GM20431 (cell line): ENCODE data around the gene GPR143.
"Not testable (repeated sequence)": the region's sequence is repeated elsewhere in the genome, so short reads cannot be mapped to it uniquely, and the experiment has no call there.

Experiments
- in situ Hi-C: fragments of 300-500 bp; cut with MseI, MboI; formaldehyde crosslinking; loops from one replicate; pipeline ENCODE4 v1.15.0; 2020; ENCODE audit warnings: low sequenced_read_pairs; ENCODE audit not compliant: unreplicated experiment

Gene GPR143

GRCh38 chrX:9770319-9770718, 4.7 kb upstream of the GPR143 start:
- in situ Hi-C loops = no loop called here

GRCh38 chrX:9768321-9768839, 2.7 kb upstream of the GPR143 start:
- in situ Hi-C loops = not testable (repeated sequence)

- in situ Hi-C loops = no loop called here
Measured at GRCh38 chrX:9767375-9767774, 1.7 kb upstream of the GPR143 start.

GRCh38 chrX:9765072-9765736, 443 bp downstream of the GPR143 start:
- in situ Hi-C loops = no loop called here

- in situ Hi-C loops = no loop called here
Measured at GRCh38 chrX:9759337-9759736, 6.3 kb downstream of the GPR143 start.

GRCh38 chrX:9758021-9758638, 7.5 kb downstream of the GPR143 start:
- in situ Hi-C loops = no loop called here

GRCh38 chrX:9757366-9757765, 8.3 kb downstream of the GPR143 start:
- in situ Hi-C loops = no loop called here

- in situ Hi-C loops = no loop called here
Measured at GRCh38 chrX:9749146-9749692, 16.4 kb downstream of the GPR143 start.

GRCh38 chrX:9747644-9748043, 18.0 kb downstream of the GPR143 start:
- in situ Hi-C loops = no loop called here

- in situ Hi-C loops = no loop called here
Measured at GRCh38 chrX:9746148-9746888, 19.3 kb downstream of the GPR143 start.

GRCh38 chrX:9745417-9746115, 20.1 kb downstream of the GPR143 start:
- in situ Hi-C loops = no loop called here

- in situ Hi-C loops = no loop called here
Measured at GRCh38 chrX:9739130-9739529, 26.5 kb downstream of the GPR143 start.

GRCh38 chrX:9738151-9738550, 27.5 kb downstream of the GPR143 start:
- in situ Hi-C loops = no loop called here

- in situ Hi-C loops = no loop called here
Measured at GRCh38 chrX:9737363-9737762, 28.3 kb downstream of the GPR143 start.

GRCh38 chrX:9730752-9731151, 34.9 kb downstream of the GPR143 start:
- in situ Hi-C loops = no loop called here

- in situ Hi-C loops = no loop called here
Measured at GRCh38 chrX:9730078-9730477, 35.6 kb downstream of the GPR143 start.

GRCh38 chrX:9729171-9729885, 36.3 kb downstream of the GPR143 start:
- in situ Hi-C loops = no loop called here

GRCh38 chrX:9728261-9728660, 37.4 kb downstream of the GPR143 start:
- in situ Hi-C loops = no loop called here

- in situ Hi-C loops = no loop called here
Measured at GRCh38 chrX:9724711-9725110, 40.9 kb downstream of the GPR143 start.

- in situ Hi-C loops = no loop called here
Measured at GRCh38 chrX:9717376-9717775, 48.3 kb downstream of the GPR143 start.
